ENCODE data around the gene RFC4.
"Not testable (repeated sequence)": the region's sequence is repeated elsewhere in the genome, so short reads cannot be mapped to it uniquely, and the experiment has no call there.

Gene RFC4

GRCh38 chr3:186806089-186807055, at the start of gene RFC4:
Gene RFC4, minus strand, starts transcription at chr3:186806482. Its CDS starts 1,769 bp downstream, at chr3:186804713.
- Mint-ChIP-seq H3K4me1 (peaks cover 9% of the 10 kb centered on the region), H3K4me3 (peak within 1 kb of the TSS; percentile 82), H3K9me3 (no peaks in the 10 kb centered on the region), H3K27ac (peak within 1 kb of the TSS; percentile 88), H3K36me3 (peaks cover 41% of the 10 kb centered on the region)
- ATAC-seq = peak; percentile 92
- peak; percentile 72 to 91 for DNase-seq (ENCODE audit: low spot score in 2 of 2)

- Mint-ChIP-seq H3K9me3 (peaks cover 2% of the 10 kb centered on the region), H3K4me3 (no peak overlapping the region)
These were observed 48.7 kb upstream of the RFC4 start for GRCh38 chr3:186854954-186855353.

GRCh38 chr3:186854146-186854545, 47.9 kb upstream of the RFC4 start:
- DNase-seq (ENCODE audit: low spot score in 2 of 2) (no peak), ATAC-seq (no peak)
- Mint-ChIP-seq H3K4me1 (peaks cover 29% of the 10 kb centered on the region), H3K36me3 (no peaks in the 10 kb centered on the region), H3K9me3 (no peaks in the 10 kb centered on the region), H3K27ac (no peak overlapping the region), H3K4me3 (no peak overlapping the region)

More at GRCh38 chr3:186854954-186855353, 48.7 kb upstream of the RFC4 start:
- Mint-ChIP-seq H3K36me3 (no peaks in the 10 kb centered on the region), H3K27ac (peak overlapping the region; percentile 6), H3K4me1 (peaks cover 23% of the 10 kb centered on the region)
- ATAC-seq (no peak), DNase-seq (ENCODE audit: low spot score in 2 of 2) (no peak)

GRCh38 chr3:186852994-186853393, 46.7 kb upstream of the RFC4 start:
- H3K4me1 Mint-ChIP-seq = peaks cover 29% of the 10 kb centered on the region
- peaks cover 3% of the 10 kb centered on the region for H3K36me3 Mint-ChIP-seq
- no peaks in the 10 kb centered on the region for H3K9me3 Mint-ChIP-seq
- no peak for ATAC-seq
- DNase-seq (ENCODE audit: low spot score in 2 of 2) = no peak
- H3K4me3 Mint-ChIP-seq = no peak overlapping the region
- peak overlapping the region; percentile 8 for H3K27ac Mint-ChIP-seq

- not testable (repeated sequence) for H3K9me3 Mint-ChIP-seq, ATAC-seq, H3K4me3 Mint-ChIP-seq, H3K36me3 Mint-ChIP-seq
- peak in 1 of 2 donors; percentile 40 for DNase-seq (ENCODE audit: low spot score in 2 of 2)
- Mint-ChIP-seq H3K27ac (peak overlapping the region; percentile 77), H3K4me1 (peaks cover 29% of the 10 kb centered on the region)
These were observed 45.6 kb upstream of the RFC4 start for GRCh38 chr3:186851835-186852234.

GRCh38 chr3:186849374-186849975, 43.2 kb upstream of the RFC4 start:
- Mint-ChIP-seq H3K27ac (no peak overlapping the region), H3K36me3 (peaks cover 6% of the 10 kb centered on the region), H3K4me1 (peaks cover 29% of the 10 kb centered on the region), H3K9me3 (no peaks in the 10 kb centered on the region), H3K4me3 (no peak overlapping the region)
- ATAC-seq (peak; percentile 81), DNase-seq (ENCODE audit: low spot score in 2 of 2) (peak in 1 of 2 donors; percentile 43)

GRCh38 chr3:186847437-186847836, 41.2 kb upstream of the RFC4 start:
- no peak overlapping the region for H3K27ac Mint-ChIP-seq
- DNase-seq (ENCODE audit: low spot score in 2 of 2) (peak in 1 of 2 donors; percentile 6), ATAC-seq (no peak)
- H3K4me1 Mint-ChIP-seq = peaks cover 18% of the 10 kb centered on the region
- no peak overlapping the region for H3K4me3 Mint-ChIP-seq
- no peaks in the 10 kb centered on the region for H3K9me3 Mint-ChIP-seq
- H3K36me3 Mint-ChIP-seq = peaks cover 6% of the 10 kb centered on the region

- H3K9me3 Mint-ChIP-seq = no peaks in the 10 kb centered on the region
- H3K4me1 Mint-ChIP-seq = peaks cover 6% of the 10 kb centered on the region
- H3K36me3 Mint-ChIP-seq = peaks cover 6% of the 10 kb centered on the region
- ATAC-seq (no peak), DNase-seq (ENCODE audit: low spot score in 2 of 2) (peak in 1 of 2 donors; percentile 17)
- H3K27ac Mint-ChIP-seq = no peak overlapping the region
- H3K4me3 Mint-ChIP-seq = no peak overlapping the region
These were observed 39.5 kb upstream of the RFC4 start for GRCh38 chr3:186845756-186846155.

GRCh38 chr3:186844908-186845307, 38.6 kb upstream of the RFC4 start:
- Mint-ChIP-seq H3K36me3 (peaks cover 6% of the 10 kb centered on the region), H3K4me1 (peaks cover 6% of the 10 kb centered on the region), H3K9me3 (no peaks in the 10 kb centered on the region), H3K4me3 (no peak overlapping the region), H3K27ac (no peak overlapping the region)
- ATAC-seq (no peak), DNase-seq (ENCODE audit: low spot score in 2 of 2) (peak in 1 of 2 donors; percentile 20)

GRCh38 chr3:186843039-186843432, 36.8 kb upstream of the RFC4 start:
- ATAC-seq (no peak), DNase-seq (ENCODE audit: low spot score in 2 of 2) (peak in 1 of 2 donors; percentile 15)
- Mint-ChIP-seq H3K4me3 (no peak overlapping the region), H3K36me3 (peaks cover 4% of the 10 kb centered on the region), H3K27ac (no peak overlapping the region), H3K4me1 (no peaks in the 10 kb centered on the region), H3K9me3 (no peaks in the 10 kb centered on the region)

GRCh38 chr3:186842426-186843038, 36.2 kb upstream of the RFC4 start, which contains the start of gene ADIPOQ:
Gene ADIPOQ, plus strand, starts transcription at chr3:186842710. Its CDS starts 10,349 bp downstream, at chr3:186853059.
- peak in 1 of 2 donors; percentile 35 for DNase-seq (ENCODE audit: low spot score in 2 of 2)
- Mint-ChIP-seq H3K27ac (no peak within 1 kb of the TSS), H3K9me3 (no peaks in the 10 kb centered on the region), H3K4me3 (no peak within 1 kb of the TSS), H3K36me3 (no peaks in the 10 kb centered on the region), H3K4me1 (no peaks in the 10 kb centered on the region)
- no peak for ATAC-seq

- Mint-ChIP-seq H3K4me3 (no peak overlapping the region), H3K4me1 (no peaks in the 10 kb centered on the region), H3K9me3 (no peaks in the 10 kb centered on the region), H3K36me3 (no peaks in the 10 kb centered on the region), H3K27ac (no peak overlapping the region)
- no peak for DNase-seq (ENCODE audit: low spot score in 2 of 2)
- ATAC-seq = no peak
These were observed 35.3 kb upstream of the RFC4 start for GRCh38 chr3:186841620-186842019.

GRCh38 chr3:186839874-186840641, 33.8 kb upstream of the RFC4 start:
- Mint-ChIP-seq H3K36me3 (no peaks in the 10 kb centered on the region), H3K27ac (no peak overlapping the region), H3K4me3 (no peak overlapping the region), H3K4me1 (no peaks in the 10 kb centered on the region), H3K9me3 (no peaks in the 10 kb centered on the region)
- DNase-seq (ENCODE audit: low spot score in 2 of 2) (no peak), ATAC-seq (no peak)

- no peaks in the 10 kb centered on the region for H3K9me3 Mint-ChIP-seq
- peaks cover 5% of the 10 kb centered on the region for H3K4me1 Mint-ChIP-seq
- ATAC-seq = no peak
- no peak for DNase-seq (ENCODE audit: low spot score in 2 of 2)
- no peaks in the 10 kb centered on the region for H3K36me3 Mint-ChIP-seq
- H3K4me3 Mint-ChIP-seq = no peak overlapping the region
- no peak overlapping the region for H3K27ac Mint-ChIP-seq
These were observed 26.0 kb upstream of the RFC4 start for GRCh38 chr3:186832276-186832675.

- H3K4me1 Mint-ChIP-seq = peaks cover 6% of the 10 kb centered on the region
- no peaks in the 10 kb centered on the region for H3K9me3 Mint-ChIP-seq
- no peaks in the 10 kb centered on the region for H3K36me3 Mint-ChIP-seq
- H3K4me3 Mint-ChIP-seq = no peak overlapping the region
- no peak overlapping the region for H3K27ac Mint-ChIP-seq
- DNase-seq (ENCODE audit: low spot score in 2 of 2) = no peak
- ATAC-seq = no peak
These were observed 25.5 kb upstream of the RFC4 start for GRCh38 chr3:186831798-186832197.
